Effector CD8-positive, alpha-beta T cell (primary cell): ENCODE measurements around the gene HPGDS.

Experiments
- DNase-seq: peaks from one replicate; lab custom pipeline; 2025; lab: John Stamatoyannopoulos, UW

HPGDS gene

DNA sequence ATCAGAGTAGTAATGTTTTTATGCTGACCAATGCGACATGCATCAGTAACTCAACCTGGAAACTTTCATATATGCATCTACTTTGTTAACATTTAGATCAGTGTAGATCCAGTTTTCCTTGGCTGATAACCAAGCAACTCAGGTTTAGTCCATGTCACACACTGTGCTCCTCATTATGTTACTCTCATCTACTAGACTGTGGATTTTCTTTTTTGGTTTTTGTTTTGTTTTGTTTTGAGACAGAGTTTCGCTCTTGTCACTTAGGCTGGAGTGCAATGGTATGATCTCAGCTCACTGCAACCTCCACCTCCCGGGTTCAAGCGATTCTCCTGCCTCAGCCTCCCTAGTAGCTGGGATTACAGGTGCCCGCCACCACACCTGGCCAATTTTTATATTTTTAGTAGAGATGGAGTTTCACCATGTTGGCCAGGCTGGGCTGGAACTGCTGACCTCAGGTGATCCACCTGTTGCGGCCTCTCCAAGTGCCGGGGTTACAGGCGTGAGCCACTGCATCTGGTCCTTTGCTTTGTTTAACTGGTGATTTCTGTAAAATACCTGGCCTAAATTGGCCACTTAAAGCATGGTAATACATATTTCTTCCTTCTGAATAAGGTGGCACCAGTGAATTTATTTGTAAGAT, 86.4 kb downstream of the HPGDS start:
- no peak for DNase-seq

- no peak for DNase-seq
Measured at GRCh38 chr4:94253036-94253435, 89.6 kb downstream of the HPGDS start.

- no peak for DNase-seq
Measured at GRCh38 chr4:94251094-94251493, 91.5 kb downstream of the HPGDS start.
